Dedifferentiated amniotic fluid mesenchymal stem cell (primary cell): ENCODE measurements around the gene NACC2.

ENCODE experiments used
- DNase-seq: peaks from one replicate; pipeline ENCODE4 v3.0.0-alpha.2; 2016; ENCODE audit errors: extremely low spot score

NACC2 gene

DNA sequence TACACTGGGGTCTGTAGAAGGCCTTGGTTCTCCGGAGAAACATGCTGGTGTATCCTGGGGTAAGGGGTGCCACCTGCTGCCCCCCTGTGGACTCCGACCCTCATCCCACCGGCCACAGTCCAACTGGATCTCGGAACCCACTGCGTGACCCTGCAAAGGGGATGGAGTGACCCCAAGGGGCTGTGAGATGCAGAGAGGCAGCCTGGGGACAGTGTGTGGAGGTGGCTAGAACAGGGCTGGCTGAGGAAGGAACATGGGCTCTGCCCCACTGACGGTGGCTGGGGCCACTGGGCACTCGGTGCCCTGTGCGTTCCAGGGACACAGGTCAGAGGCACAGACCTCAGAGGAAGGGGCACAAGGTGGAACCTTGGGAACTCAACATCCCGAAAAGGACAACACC is 2.3 kb downstream of the NACC2 start:
- DNase-seq = no peak

DNA sequence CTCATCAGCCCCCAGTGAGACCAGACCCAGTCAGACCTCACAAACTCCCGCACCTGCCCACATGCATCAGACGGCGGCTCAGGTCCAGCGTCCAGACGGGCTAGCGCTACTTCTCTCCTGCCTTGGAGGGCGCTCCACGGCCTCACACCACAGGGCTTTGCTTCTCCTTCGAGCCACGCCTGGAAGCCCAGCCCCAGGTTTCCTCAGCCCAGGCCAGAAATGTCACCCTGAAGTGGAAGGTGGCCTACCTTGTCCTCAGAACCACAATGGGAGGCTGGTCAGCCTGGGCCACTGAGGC is 2.8 kb downstream of the NACC2 start:
- no peak for DNase-seq

DNA sequence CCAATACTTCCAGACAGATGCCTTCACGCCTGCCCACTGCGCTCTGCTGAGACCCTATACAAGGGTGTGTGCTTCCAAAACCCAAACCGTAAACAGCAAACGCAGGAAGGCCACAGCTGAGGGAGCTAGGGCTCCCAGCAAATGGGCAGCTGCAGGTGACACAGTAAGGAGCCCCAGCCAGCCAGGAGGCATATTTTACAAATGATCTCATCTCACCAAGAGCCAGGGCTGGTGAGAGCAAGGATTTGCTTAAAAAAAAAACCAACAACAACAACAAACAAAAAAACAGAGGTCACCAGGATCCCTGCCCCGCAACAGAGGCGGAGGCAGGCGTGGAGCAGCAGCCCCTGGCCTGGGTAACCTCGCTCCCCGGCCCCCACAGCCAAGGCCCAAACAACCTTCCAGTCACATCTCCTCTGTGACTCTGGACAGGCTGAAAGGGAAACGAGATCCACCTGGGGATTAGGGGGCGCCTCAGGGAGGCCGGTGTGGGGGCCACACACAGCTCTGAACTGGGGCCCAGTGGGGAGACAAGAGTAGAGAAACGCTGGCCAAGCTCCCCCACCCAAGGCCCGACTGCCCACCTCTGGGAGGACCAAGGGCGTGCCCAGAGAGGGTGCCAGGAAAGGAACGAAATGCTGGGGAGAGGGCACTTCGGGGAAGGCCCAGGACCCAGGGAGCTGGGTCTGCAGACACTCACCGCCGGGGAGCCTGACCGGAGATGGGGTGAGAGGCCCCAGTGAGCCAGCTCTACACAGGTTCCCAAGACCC is 3.3 kb downstream of the NACC2 start:
- DNase-seq = no peak

- no peak for DNase-seq
Measured at GRCh38 chr9:136090768-136091581, 4.1 kb downstream of the NACC2 start.

- DNase-seq = no peak
Measured at GRCh38 chr9:136090056-136090735, 4.9 kb downstream of the NACC2 start.

GRCh38 chr9:136089697-136090045 is 5.4 kb downstream of the NACC2 start:
- DNase-seq = peak; percentile 42

DNA sequence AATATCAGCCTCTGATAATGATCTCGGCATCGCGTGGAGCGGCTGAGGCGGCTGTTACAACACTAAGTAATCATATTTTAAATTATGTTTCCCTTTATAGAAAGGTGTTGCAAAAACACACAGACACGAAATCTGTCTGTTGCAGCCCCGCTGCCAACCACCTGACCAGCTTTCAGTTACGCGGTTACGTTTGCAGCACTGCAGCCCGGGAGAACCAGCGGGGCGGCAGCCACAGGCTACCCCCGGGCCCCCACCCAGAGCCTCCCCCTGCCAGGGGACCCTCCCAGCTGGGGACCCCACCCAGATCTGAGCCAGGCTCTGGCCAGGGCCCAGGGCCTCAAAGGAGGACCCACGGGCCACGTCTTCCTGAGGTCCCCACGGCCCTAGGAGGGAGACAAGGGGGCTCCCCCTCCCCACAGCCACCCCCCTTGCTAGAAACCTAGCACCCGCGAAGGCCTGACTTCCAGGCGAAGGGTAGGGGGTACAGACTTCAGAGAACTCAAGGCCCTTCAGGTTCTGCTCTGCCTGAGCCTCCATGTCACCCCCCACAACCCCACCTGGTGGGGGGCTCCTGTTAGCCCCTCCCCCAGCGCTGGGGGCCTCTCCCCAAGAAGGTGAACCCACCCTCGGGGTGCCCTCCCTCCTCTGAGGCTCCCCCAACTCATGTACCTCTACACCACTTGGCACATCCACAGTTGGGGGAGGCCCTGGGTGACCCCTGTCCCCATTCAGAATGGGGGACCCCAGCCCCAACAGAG is 6.0 kb downstream of the NACC2 start:
- DNase-seq = no peak

GRCh38 chr9:136088481-136088938 is 6.6 kb downstream of the NACC2 start:
- DNase-seq = no peak

GRCh38 chr9:136087741-136088480 is 7.2 kb downstream of the NACC2 start:
- DNase-seq = no peak

DNA sequence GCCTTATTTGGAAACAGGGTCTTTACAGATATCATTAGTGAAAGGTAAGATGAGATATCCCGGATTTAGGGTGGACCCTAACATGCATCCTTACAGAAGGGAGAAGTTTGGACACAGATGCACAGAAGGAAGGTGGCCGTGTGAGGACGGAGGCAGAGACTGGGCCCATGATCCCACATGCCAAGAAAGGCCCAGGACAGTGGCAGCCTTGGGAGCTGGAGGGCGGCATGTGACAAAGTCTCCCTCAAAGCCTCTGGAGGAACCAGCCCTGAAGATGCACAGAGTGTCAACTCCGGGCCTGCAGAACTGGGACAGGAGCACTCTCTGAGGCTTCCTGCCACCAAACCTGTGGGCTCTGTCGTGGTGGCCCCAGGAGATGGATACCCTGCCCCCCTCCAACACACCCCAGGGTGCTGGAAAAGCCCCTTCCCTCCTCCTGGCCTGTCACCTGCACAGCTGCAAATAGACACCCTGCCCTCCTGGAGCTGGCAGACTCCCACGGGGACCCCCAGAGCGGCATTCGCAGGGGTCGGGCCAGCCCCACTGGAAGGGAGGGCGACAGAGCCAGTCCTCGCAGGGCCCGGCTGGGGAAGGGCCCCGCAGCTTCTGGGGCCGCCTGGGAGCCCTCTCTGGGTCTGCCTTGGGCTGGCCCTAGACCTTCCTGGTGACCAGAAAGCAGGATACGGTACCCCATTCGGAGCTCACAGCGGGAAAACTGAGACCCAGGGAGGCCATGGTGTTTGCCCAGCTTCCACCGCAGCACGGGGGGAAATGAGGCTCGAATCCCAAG is 7.9 kb downstream of the NACC2 start:
- no peak for DNase-seq

DNA sequence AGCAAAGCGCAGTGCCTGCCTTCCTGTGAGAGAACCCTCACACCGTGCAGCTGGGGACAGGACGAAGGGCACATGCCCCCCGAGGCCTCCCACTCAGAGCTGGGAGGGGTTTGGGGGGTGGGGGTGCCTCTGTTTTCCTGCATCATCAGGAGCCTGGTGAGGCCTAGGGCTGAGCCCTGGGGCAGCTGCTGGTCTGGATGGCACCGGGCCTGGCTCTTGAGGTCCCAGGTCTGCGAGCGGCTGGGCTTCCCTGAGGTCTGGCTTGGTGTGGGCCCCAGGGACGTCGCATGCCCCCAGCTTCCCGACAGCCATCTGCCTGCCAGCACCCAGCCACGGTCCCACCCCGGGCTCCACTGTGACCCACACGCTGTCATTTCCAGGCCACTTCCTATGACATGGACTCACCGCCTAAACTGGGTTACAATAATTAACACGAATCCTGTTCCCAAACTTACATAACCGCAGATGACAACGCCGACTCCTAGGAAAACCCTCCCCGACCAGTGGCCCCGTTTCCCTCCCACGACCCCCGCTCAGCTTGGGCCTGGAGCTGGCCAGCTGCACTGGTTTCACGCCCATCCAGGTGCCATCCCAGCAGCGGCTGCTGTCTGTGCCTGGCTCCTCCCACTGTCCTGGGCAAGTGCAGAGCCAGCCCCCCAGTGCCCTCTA is 8.7 kb downstream of the NACC2 start:
- no peak for DNase-seq

GRCh38 chr9:136085815-136086212 is 9.3 kb downstream of the NACC2 start:
- no peak for DNase-seq

DNA sequence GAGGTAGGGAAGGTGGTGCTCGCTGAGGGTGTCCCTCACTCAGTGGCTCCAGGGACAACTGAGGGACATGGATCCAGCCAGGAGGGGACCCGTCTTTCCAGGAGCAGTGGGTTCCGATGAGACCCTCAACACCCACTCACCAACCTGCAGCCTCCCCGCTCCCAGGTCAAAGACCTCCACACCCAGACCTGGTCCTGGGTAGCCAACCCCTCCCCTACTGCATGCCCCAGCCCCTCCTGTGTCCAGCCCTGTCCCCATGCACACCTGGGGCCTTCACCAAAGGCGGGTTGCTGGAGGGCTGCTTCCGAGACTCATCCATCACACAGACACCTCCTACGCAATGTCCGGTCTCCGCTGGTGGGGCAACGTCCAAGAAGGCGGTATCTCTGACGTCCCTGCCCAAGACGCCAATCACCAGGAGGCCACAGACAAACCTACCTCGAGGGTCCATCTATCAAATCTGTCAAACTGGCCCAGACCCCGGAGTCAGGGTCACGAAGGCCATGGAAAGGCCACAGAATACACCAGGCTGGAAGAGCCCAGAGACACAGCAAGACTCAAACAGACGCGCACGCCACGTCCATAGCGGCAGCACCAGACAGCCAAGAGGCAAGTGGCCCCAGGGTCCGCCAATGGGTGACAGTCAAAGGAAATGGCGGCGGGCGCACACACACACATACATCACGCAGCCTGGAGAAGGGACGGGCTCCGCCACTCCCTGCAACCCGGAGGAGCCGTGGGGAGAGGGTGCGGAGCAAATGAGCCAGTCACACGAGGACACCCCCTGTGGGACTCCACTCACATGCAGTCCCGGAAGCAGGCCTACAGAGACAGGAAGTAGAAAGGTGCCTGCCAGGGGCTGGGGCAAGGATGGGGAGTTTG is 10.8 kb downstream of the NACC2 start:
- DNase-seq = no peak

DNA sequence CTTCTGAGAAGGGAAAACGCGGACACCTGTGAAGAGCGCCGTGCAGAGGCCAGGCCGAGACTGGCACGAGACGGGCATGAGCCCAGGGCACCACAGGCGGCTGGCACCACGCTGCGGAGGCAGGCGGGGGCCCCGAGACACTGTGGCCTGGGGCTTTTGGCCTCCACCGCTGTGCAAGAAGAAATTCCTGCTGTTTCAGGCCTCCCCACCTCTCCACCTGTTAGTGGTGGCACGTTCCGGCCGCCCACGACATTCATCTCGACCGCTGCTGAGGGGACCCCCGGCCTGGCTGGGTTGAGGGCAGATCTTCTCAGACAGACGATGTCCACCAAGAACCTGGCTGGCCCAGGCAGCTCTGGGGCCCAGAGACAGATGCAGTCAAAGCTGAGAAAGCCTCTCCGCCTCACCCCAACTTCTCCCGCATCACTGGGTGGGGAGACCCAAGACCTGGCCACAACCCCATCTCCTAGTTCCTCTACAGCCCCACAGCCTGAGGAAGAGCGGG is 11.5 kb downstream of the NACC2 start:
- DNase-seq = no peak

- no peak for DNase-seq
Measured at GRCh38 chr9:136082496-136083361, 12.4 kb downstream of the NACC2 start.

DNA sequence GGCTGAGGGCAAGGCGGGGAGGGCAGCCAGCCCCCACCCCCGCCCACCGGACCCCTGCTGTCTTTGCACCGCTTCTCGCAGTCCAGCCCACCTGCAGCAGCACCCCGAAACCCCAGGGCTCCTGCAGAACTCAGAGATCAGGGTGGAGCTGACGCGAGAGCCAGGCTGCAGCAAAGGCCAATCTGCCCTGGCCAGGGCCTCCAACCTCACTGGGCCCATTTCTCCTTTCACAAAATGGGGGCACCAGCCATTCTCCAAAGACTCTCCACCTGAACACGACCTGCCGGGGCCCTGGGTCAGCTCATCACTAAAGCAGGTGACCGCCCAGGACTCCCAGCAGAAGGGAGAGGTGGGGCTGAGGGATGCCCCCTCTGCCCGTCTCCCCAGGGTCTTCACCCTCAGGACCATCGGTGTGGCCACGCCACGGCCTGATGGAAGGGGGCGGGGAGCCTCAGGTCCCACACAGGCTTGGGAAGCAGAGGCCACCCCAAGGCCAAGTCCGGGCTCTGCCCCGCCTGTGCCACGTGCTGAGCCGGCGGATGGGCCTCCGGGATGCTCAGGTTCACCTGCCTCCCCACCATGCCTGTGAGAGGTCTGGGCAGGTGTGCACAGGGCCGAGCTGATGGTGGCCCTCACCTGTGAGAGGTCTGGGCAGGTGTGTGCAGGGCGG is 13.1 kb downstream of the NACC2 start:
- no peak for DNase-seq

DNA sequence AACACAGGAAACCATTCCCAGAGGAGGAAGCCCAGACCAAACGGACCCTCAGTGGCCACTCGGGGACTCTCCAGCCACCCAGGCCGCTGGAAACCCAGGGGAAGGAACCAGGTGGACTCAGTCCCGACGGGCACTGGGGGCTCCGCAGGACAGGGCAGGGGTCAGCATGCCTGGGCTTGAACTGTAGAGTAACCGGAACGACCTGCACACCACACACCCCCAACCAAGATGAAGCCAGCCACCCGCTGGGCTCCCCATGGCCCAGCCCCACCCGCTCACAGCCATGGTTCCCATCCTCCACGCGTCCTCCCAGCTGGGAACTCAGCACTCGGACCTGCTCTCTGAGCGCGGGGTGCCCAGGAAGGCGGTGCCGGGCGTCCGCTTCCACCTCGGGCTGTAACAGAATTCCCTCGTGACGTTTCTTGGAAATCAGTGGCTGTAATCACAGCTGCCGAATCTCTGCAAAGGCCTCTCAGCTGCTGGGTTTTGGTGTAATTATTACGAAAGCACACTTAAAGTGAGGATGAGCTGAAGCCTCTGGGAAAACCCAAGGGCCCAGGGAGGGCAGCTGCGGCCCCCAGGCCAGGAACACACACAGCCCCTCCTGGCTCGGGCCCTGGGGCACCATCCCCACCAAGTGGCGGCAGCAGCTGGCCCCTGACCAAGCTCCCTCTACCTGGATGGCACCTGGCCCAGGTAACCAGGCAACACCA is 13.8 kb downstream of the NACC2 start:
- no peak for DNase-seq
